HUES64 (cell line): ENCODE data around the gene SOCS7. TPM values are rescaled to one million over a fixed set of nuclear protein-coding genes. Genes with fewer than 3 reads are reported as not detected.

ENCODE experiments used
- H3K27ac ChIP-seq: 2 replicates; pipeline ENCODE4 v1.7.0; 2013; ENCODE audit warnings: low read depth, low read length, inconsistent platforms
- H3K27me3 ChIP-seq: 2 replicates; pipeline ENCODE4 v1.6.1; 2013; ENCODE audit warnings: mild to moderate bottlenecking, low read length; ENCODE audit not compliant: insufficient read depth
- H3K36me3 ChIP-seq: 2 replicates; pipeline ENCODE4 v1.6.1; 2013; ENCODE audit warnings: mild to moderate bottlenecking, low read length; ENCODE audit not compliant: insufficient read depth
- H3K4me1 ChIP-seq: 2 replicates; pipeline ENCODE4 v1.6.1; 2013; ENCODE audit warnings: mild to moderate bottlenecking, low read length, moderate library complexity; ENCODE audit not compliant: insufficient read depth
- H3K4me3 ChIP-seq: 2 replicates; pipeline ENCODE4 v1.5.1; 2013; ENCODE audit warnings: mild to moderate bottlenecking, low read length, moderate library complexity
- H3K9ac ChIP-seq: 2 replicates; pipeline ENCODE4 v1.6.1; 2013; ENCODE audit warnings: mild to moderate bottlenecking, low read depth, low read length
- H3K9me3 ChIP-seq: 2 replicates; pipeline ENCODE4 v1.6.1; 2013; ENCODE audit warnings: low read depth, low read length; ENCODE audit not compliant: insufficient read depth
- WGBS: fragments of 150-250, 120-280 bp; methylation state at CpG from one replicate; pipeline ENCODE4 v1.1.7; 2013; ENCODE audit warnings: missing lambda C conversion rate; 5-methylcytosine and 5-hydroxymethylcytosine counted together
- polyA plus RNA-seq, 2 experiments: library from polyadenylated mRNA; stranded (reverse); fragments of 50-300 nt; gene quantifications; one replicate each; pipeline ENCODE4 v1.2.3, GENCODE V29; 2013

SOCS7 gene, protein sequence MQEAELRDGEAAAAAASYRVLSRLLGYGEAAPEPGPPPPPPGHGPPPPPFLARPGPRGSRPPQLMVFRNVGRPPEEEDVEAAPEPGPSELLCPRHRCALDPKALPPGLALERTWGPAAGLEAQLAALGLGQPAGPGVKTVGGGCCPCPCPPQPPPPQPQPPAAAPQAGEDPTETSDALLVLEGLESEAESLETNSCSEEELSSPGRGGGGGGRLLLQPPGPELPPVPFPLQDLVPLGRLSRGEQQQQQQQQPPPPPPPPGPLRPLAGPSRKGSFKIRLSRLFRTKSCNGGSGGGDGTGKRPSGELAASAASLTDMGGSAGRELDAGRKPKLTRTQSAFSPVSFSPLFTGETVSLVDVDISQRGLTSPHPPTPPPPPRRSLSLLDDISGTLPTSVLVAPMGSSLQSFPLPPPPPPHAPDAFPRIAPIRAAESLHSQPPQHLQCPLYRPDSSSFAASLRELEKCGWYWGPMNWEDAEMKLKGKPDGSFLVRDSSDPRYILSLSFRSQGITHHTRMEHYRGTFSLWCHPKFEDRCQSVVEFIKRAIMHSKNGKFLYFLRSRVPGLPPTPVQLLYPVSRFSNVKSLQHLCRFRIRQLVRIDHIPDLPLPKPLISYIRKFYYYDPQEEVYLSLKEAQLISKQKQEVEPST
- polyA plus RNA-seq (2013, experiment 1 of 2): 11.6 TPM
- polyA plus RNA-seq (2013, experiment 2 of 2): 13.5 TPM

DNA sequence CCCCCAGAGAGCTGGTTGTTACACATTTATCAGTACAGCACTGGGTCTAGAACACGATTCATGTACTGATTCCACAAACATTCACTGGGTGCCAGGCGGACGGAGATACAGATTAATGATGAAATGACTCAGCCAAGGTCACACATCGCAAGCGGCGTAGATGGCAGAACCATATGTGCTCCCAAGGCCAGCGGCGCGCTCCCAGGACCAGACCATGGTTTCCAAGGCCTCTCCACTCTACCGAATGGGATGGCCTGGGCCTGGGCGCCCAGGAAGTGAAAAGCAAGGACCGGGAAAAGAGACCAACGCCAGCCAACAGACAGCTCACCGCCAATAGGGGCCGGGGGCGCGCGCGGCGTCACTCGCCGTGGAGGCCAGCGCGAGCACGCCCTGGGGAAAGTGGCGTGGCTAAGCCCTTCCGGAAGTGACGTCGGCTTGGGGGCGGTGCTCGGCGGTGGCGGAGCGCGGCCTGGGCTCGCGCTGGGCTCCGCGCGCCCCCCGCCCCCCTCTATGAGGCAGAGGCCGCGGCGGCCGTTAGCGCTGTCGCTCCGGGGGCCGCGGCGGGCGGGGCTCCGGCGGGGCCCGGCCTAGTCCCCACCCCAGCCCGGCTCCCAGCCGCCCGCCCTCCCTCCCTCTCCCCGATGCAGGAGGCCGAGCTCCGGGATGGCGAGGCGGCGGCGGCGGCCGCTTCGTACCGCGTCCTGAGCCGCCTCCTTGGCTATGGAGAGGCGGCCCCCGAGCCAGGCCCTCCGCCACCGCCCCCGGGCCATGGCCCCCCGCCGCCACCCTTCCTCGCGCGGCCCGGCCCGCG is at the start of gene SOCS7:
TSS of gene SOCS7 (plus strand) at position 433 of the 811 bp plus-strand sequence. CDS start at position 642, 209 bp downstream.
- H3K27me3 ChIP-seq: peaks cover 6% of the 10 kb centered on the region
- H3K9me3 ChIP-seq: no peaks in the 10 kb centered on the region
- no peaks in the 10 kb centered on the region for H3K36me3 ChIP-seq
- peaks cover 17% of the 10 kb centered on the region for H3K4me1 ChIP-seq
- peak within 1 kb of the TSS; percentile 77 for H3K27ac ChIP-seq
- H3K4me3 ChIP-seq: peak within 1 kb of the TSS; percentile 73
- H3K9ac ChIP-seq: peak within 1 kb of the TSS; percentile 57
- 7% methylated on average over 84 of the region's 84 CpGs for WGBS

DNA sequence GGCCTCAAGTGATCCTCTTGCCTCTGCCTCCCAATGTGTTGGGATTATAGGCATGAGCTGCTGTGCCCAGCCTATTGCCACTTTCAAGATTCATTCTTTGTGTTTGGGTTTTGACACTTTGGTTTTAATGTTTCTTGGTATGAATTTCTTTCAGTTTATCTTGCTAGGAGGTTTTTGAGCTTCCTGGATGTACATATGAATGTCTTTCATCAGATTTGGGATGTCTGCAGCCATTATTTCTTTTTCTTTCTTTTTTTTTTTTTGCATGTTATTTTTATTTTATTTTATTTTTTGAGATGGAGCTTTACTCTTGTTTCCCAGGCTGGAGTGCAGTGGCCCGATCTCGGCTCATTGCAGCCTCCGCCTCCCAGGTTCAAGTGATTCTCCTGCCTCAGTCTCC is 36.1 kb upstream of the SOCS7 start:
- WGBS: 67% methylated on average over 3 of the region's 3 CpGs
- Histone ChIP-seq H3K9ac (no peak overlapping the region), H3K9me3 (no peaks in the 10 kb centered on the region), H3K4me1 (no peaks in the 10 kb centered on the region), H3K27me3 (no peaks in the 10 kb centered on the region), H3K36me3 (peaks cover 42% of the 10 kb centered on the region), H3K27ac (no peak overlapping the region), H3K4me3 (no peak overlapping the region)

DNA sequence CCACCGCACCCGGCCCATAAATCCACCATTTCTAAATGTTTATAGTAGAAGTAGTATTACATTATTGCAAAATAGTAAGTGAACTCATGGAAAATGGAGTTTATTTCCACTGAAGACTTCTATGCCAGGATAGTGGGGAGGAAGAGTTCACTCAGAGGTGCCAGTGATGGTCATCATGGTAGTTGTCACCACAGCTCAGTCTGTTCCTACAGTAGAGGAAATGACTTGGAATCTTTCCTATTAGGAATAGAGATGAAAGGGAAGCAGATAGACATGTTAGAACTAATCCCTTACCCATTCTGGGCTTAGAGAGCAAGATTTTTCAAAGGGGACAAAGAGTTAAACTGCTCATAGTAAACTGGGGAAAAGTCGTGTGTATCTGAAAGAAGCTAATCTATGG is 34.6 kb upstream of the SOCS7 start:
- no peaks in the 10 kb centered on the region for H3K9me3 ChIP-seq
- no peak overlapping the region for H3K27ac ChIP-seq
- H3K36me3 ChIP-seq: peaks cover 43% of the 10 kb centered on the region
- WGBS: 95% methylated on average over 1 of the region's 3 CpGs
- H3K9ac ChIP-seq: no peak overlapping the region
- no peaks in the 10 kb centered on the region for H3K27me3 ChIP-seq
- no peak overlapping the region for H3K4me3 ChIP-seq
- H3K4me1 ChIP-seq: no peaks in the 10 kb centered on the region

DNA sequence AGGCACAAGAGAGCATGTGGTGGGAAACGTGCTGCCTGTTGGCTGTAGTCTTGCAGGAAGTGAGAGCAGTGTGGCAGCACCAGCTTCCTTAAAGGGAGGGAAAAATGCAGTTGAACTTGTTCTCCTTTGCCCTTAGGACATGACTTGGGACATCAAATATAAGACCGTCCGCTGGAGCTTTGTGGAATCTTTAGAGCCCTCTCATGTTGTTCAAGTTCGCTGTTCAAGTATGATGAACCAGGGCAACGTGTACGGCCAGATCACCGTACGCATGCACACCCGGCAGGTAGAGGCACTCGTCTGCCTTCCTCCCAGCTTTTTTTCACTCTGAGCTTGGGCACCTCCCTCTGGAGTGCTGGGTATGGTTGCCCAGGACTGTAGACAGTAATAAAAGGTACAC is 31.2 kb upstream of the SOCS7 start:
- H3K36me3 ChIP-seq: peaks cover 50% of the 10 kb centered on the region
- 96% methylated on average over 10 of the region's 10 CpGs for WGBS

DNA sequence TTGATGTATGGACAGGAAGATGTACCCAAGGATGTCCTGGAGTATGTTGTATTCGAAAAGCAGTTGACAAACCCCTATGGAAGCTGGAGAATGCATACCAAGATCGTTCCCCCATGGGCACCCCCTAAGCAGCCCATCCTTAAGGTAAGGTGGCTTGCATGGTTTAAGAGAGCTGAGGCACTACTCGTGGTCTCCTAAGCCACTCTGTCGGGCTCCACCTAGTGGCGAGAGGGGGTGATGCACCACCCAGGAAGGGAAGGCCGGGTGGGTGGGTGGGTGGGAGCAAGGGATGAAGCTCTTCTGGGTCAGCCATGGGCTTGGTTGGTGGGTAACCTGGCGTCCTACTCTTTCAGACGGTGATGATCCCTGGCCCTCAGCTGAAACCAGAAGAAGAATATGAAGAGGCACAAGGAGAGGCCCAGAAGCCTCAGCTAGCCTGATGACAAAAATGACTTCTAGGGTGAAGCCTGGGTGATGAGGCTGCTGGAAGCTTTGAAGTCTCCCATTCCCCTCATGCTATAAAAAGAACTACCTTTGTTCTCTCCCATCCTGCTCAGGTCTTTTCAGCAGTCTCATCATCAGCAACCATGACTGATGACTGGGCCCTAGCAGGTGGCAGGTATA is 29.4 kb upstream of the SOCS7 start:
- Histone ChIP-seq H3K4me3 (no peak overlapping the region), H3K9ac (no peak overlapping the region), H3K36me3 (peaks cover 41% of the 10 kb centered on the region), H3K27ac (no peak overlapping the region), H3K9me3 (no peaks in the 10 kb centered on the region), H3K4me1 (peaks cover 19% of the 10 kb centered on the region), H3K27me3 (no peaks in the 10 kb centered on the region)
- 39% methylated on average over 8 of the region's 8 CpGs for WGBS

More for the DNA sequence above, 31.2 kb upstream of the SOCS7 start:
- H3K27ac ChIP-seq: no peak overlapping the region
- no peak overlapping the region for H3K4me3 ChIP-seq
- H3K4me1 ChIP-seq: peaks cover 14% of the 10 kb centered on the region
- H3K9ac ChIP-seq: no peak overlapping the region
- H3K27me3 ChIP-seq: no peaks in the 10 kb centered on the region
- H3K9me3 ChIP-seq: no peaks in the 10 kb centered on the region

DNA sequence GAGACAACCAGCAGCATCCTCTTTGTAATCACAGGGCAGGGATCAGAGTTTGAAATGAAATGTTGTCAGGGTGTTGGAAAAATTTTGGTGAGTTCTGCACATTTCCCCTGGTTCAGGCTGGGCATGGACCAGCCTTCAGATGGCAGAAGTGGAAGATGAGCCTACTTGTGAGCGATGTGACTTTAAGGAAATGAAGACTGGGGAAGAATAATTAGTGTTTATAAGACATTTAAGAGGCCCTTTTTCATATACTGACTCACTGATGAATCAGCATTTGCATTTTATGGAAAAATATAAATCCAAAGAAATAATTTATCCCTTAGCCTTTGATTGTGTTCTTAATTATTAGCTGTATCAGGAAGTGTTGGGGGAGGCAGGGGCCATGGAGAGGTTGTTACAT is 28.7 kb upstream of the SOCS7 start:
- Histone ChIP-seq H3K4me3 (no peak overlapping the region), H3K36me3 (peaks cover 40% of the 10 kb centered on the region), H3K27ac (no peak overlapping the region), H3K27me3 (no peaks in the 10 kb centered on the region), H3K9me3 (no peaks in the 10 kb centered on the region), H3K9ac (no peak overlapping the region), H3K4me1 (peaks cover 19% of the 10 kb centered on the region)
- WGBS: 100% methylated on average over 1 of the region's 1 CpG

DNA sequence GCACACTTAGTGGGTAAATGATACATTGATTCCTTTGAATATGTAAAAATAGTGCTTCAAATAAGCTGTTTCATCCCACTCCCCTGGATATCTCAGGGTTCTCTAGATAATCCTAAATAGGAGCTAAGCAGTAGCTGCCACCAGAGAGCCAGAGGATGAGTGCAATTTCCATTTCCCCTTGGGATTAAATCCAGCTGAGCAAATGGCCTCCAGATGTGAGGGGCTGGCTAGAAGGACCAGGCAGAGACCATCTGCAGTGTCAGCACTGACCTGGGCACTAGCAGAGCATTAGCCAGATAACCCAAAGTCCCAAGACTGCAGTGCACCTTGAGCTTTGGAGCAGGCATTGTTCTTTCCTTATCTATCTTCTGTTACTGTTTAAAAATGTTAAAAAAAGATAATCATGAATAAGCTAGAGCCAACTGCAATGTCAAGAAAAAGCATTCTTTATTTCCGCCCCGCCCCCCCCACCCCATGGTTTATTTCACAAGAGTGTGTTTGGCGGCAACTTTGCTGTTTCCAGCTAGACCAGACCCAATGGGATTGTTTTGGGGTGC is 27.4 kb upstream of the SOCS7 start:
- Histone ChIP-seq H3K4me3 (no peak overlapping the region), H3K27ac (no peak overlapping the region; the same call in 1 of the 2 replicates), H3K36me3 (peaks cover 35% of the 10 kb centered on the region), H3K4me1 (peaks cover 19% of the 10 kb centered on the region), H3K27me3 (no peaks in the 10 kb centered on the region), H3K9ac (no peak overlapping the region), H3K9me3 (no peaks in the 10 kb centered on the region)
- 86% methylated on average over 2 of the region's 3 CpGs for WGBS

DNA sequence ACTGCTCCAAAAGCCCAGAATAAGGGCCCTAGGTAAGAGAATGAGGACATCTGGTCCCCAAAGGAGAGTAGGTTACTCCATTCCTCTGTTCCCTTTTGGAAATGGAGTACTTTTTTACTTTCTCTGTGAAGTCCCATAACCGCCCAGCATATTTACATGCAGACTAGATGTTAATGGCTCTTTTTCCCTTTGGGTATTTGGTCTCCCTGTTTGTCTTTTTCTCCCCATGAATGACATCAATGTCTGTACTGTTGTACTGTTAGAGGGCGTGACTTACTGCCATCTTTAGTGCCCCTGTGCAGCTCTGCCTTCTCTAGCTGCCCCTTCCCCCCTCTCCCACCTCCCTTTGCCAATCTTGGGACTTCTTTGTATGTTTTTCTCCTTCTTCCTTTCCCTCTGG is 26.9 kb upstream of the SOCS7 start:
- Histone ChIP-seq H3K36me3 (peaks cover 31% of the 10 kb centered on the region), H3K9me3 (no peaks in the 10 kb centered on the region), H3K4me1 (peaks cover 19% of the 10 kb centered on the region), H3K9ac (peak overlapping the region; percentile 56), H3K27ac (peak overlapping the region; percentile 49; the same call in 1 of the 2 replicates), H3K4me3 (no peak overlapping the region), H3K27me3 (no peaks in the 10 kb centered on the region)
- 87% methylated on average over 2 of the region's 2 CpGs for WGBS

DNA sequence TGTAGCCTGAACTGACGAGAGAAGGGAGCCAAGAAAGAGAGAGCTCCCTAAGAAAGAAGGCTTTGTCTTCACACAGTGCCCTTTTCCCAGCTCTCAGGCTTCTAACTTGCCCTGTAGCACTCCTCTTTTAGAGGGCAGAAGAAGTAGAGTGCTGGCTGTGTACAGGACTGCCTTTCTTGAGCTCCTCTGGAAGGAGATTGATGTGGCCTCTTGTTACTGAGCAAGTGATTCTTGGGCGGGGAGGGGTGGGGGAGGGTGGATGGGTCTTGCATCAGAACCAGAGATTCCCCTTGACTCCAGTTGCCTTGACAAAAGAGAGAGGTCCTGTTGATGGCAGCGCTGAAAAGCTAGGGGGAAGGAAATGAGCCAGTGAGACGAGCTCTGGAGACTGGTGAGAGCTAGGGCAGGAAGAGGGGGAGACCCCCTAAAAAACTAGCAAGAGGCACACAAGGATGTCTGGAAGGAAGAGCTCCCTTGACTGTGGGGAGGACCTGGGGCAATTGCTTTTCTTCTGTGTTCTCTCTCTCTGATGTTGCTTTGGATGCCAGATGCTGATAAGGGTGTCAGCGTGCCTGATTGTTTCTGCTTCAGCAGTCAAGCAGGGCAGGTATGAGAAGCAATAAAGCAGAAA is 26.3 kb upstream of the SOCS7 start:
- no peak overlapping the region for H3K4me3 ChIP-seq
- H3K27me3 ChIP-seq: no peaks in the 10 kb centered on the region
- H3K4me1 ChIP-seq: peaks cover 19% of the 10 kb centered on the region
- WGBS: 60% methylated on average over 5 of the region's 5 CpGs
- peak overlapping the region; percentile 56 for H3K9ac ChIP-seq
- H3K27ac ChIP-seq: peak overlapping the region; percentile 51; the same call in 1 of the 2 replicates
- H3K36me3 ChIP-seq: peaks cover 27% of the 10 kb centered on the region
- no peaks in the 10 kb centered on the region for H3K9me3 ChIP-seq
